ENCODE measurements around the gene PARN.

- TF ChIP-seq POLR2AphosphoS5 (IDR thresholded peaks at IDR 0.05; ENCODE audit: borderline replicate concordance, low read depth, low read length): no peak
- no peak for TF ChIP-seq EZH2 (IDR thresholded peaks at IDR 0.05)
- TF ChIP-seq FOXP2 (optimal IDR thresholded peaks at IDR 0.05; ENCODE audit: control extremely low read depth, extremely low read length, insufficient read depth): no peak
Observed at GRCh38 chr16:14415291-14415690, 214.8 kb downstream of the PARN start.
